HL-60/S4 (cell line): ENCODE measurements around the gene DNAJB6.

ENCODE experiments used
- in situ Hi-C: fragments of 300-500 bp; cut with MboI; formaldehyde crosslinking; loops from 2 replicates; pipeline ENCODE4 v1.14.3; 2022; ENCODE audit warnings: low sequenced_read_pairs

DNAJB6 gene

DNA sequence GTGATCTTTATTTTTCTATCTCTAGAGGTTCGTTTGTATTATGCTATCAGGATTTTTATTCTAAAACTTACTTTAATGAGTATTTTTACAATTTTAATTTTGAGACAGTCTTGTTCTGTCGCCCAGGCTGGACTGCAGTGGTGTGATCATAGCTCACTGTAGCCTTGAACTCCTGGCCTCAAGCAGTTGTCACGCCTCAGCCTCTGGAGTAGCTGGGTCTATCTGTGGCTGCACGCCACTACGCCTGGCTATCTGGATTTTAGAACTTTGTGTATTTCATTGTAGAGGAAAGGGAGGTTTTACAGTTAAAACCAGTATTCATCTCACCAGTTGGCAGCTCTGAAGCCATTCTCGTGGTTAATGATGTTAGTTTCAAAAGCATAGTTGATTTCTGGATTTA, 25.9 kb downstream of the DNAJB6 start:
- in situ Hi-C loops = no loop called here

DNA sequence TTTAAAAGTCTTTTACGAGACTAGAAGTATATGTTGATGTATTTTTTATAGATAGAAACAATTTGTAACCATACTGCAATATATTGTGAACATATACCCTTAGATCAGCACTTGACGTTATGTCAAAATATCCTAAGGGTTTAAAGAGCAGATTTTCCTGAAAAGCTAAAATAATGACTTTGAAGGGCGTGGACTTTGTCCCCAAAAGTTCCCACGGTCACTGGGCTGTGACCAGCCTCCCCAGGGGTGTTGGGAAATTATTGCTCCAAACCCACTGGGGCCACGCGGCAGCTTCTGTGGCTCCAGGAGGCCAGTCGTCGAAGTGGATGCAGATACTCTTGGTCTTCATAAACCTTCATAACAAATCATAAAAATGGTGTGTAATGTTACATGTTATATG, 29.9 kb downstream of the DNAJB6 start:
- in situ Hi-C loops = no loop called here

- in situ Hi-C loops = no loop called here
Measured at GRCh38 chr7:157368955-157369354, 32.2 kb downstream of the DNAJB6 start.

DNA sequence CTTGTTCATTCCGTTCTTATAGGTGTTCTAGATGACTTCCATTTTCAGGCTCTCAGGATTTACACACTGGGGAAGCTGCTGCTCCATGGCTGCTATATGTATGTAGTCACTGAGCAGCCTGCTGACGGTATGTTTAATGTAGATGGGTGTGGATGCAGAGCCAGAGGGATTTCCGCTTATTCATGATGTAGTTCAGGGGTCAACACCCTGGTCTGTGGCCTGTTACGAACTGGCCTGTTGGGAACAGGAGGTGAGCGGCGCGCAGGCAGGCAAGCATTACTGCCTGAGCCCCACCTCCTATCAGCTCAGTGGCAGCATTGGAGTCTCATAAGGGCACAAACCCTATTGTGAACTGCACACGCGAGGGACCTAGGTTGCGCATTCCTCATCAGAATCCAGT, 33.9 kb downstream of the DNAJB6 start:
- in situ Hi-C loops = no loop called here

GRCh38 chr7:157371296-157371695, 34.5 kb downstream of the DNAJB6 start:
- in situ Hi-C loops = no loop called here

DNA sequence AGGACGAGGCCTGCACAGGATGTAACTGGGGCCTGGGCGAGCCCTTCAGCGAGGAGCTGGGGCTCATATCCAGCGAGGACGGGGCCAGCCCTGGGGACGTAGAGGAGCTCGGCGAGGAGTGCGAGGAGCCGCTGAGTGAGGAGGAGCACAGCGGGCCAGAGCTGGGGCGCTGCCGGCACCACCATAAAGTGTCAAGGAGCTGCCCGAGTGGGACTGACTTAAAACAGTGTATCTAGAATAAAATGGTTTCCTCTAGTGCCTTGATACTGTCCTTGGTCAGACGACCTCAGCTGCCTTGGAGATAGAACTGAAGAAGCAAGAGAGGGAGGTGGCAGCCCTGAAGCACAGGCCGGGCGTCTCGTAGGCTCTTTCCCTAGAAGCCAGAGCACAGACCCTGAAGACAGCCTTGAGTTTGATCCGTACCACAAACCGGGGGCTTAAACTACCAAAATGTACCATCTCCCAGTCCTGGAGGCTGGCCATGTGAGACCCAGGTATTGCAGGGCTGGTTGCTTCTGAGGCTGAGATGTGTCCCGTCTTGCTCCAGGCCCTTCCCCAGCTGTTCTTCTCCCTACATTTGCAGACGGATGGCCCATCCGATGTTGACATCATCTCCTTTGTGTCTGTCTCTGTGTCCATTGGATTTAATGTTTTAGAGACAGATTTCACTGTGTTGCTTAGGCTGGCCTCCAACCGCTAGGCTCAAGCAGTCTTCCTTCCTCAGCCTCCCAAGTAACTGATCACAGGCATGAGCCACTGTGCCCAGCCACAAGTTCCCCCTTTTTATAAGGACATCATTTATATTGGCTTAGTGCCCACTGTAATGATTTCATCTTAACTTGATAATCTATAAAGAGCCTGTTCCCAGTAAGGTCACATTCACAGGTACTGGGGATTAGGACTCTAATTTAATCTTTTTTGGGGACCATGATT, 35.8 kb downstream of the DNAJB6 start:
- in situ Hi-C loops = no loop called here

GRCh38 chr7:157373493-157373892, 36.7 kb downstream of the DNAJB6 start:
- in situ Hi-C loops = no loop called here

GRCh38 chr7:157375410-157375809, 38.6 kb downstream of the DNAJB6 start:
- in situ Hi-C loops = no loop called here

DNA sequence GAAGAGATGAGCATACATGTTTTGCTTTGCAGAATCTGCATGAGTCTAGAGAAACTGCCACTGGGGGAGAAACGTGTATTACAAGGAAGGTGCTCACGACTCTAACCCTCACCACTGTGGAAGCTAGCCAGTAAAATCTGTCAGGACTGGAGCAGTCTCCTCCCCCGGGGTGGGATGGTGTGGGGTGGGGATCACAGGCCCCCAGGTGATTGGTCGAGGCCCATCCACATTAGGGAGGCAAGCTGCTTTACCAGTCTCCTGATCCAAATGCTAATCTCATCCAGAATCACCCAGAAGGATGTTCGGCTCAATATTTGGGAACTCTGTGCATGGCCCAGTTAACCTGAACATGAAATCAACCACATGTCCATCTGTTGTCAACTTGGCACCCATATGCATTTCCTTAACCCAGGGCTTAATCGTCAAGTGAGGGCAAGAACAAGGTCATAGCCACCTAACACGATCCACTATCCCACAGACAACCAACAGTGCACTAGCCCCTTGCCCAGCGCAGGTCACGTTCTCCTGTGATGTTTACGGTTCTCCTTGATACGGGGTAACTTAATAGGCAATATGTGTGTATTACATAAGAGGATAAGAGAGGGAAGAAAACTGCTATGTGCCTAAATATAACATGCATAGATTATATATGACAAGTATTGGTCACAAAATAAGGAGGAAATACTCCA, 40.8 kb downstream of the DNAJB6 start:
- in situ Hi-C loops = no loop called here

DNA sequence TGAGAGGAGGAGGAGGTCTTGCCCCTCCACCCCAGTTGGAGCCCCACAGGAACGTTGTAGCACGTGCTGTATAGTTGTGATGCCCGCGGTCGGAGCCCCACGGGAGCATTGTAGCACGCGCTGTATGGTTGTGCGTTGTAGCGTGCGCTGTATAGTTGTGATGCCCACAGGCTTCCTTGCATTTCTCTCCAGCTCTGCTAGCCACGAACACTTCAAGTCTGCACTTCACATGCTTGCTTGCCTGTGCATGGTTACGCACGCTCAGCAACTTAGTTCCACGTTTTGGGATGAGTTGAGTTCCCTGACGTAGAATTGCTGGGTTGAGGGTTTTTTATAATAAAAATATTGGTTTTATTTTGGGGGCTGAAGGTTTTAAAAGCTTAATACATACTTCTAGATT, 41.6 kb downstream of the DNAJB6 start:
- in situ Hi-C loops = no loop called here

DNA sequence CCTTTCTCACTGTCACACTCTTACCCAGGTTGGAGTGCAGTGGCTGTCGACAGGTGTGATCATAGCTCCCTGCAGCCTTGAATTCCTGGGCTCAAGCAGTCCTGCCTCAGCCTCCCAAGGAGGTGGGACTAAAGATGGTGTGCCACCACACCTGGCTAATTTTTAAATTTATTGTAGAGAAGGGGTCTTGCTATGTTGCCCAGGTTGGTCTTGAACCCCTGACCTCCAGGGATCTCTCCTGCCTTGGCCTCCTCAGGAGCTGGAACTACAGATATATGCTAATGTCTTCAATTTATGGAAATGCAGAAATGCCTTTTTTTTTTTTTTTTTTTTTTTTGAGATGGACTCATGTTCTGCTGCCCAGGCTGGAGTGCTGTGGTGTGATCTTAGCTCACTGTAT, 42.7 kb downstream of the DNAJB6 start:
- in situ Hi-C loops = no loop called here

- in situ Hi-C loops = no loop called here
Measured at GRCh38 chr7:157380416-157380815, 43.6 kb downstream of the DNAJB6 start.

DNA sequence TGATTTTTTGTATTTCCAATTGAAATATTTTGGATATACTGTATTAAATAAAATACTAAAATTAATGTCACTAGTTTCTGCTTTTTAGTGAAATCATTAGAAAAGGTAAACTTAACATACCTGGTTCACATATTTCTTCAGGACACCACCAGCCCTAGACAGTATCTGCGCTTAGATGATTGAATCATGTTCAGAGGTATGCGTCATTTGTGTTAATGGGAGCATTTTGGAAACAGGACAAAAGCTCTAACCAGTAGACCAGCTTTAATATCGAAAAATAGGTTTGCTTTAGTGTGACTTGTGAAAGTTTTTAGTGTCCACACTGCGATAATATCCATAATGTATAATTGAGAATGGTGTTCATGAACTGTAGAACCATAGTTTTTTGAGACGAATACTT, 47.1 kb downstream of the DNAJB6 start:
- in situ Hi-C loops = no loop called here

GRCh38 chr7:157384301-157384700, 47.5 kb downstream of the DNAJB6 start:
- in situ Hi-C loops = no loop called here

GRCh38 chr7:157386979-157387800, 50.4 kb downstream of the DNAJB6 start:
- in situ Hi-C loops = no loop called here

DNA sequence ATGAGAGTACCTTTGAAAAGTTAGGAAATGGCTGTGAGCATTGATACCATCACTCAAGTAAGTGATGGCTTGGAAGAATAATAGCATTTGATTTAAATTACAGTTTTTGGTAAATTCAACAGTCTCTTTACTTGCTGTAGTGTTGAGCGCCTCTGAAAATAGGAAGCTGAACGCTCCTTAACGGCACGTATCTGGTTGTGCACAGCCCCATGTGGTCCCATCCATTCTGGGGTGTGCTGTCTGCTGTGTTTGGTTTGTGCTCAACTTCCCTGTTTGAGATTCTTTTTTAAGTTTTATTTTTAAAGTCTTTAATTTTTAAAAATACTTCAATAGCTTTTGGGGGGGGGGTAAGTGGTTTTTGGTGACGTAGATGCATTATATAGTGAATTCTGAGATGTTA, 51.5 kb downstream of the DNAJB6 start:
- in situ Hi-C loops = no loop called here

- in situ Hi-C loops = no loop called here
Measured at GRCh38 chr7:157389951-157390730, 53.3 kb downstream of the DNAJB6 start.

- in situ Hi-C loops = no loop called here
Measured at GRCh38 chr7:157391036-157391710, 54.4 kb downstream of the DNAJB6 start.

- in situ Hi-C loops = no loop called here
Measured at GRCh38 chr7:157392256-157393037, 55.6 kb downstream of the DNAJB6 start.
